K562 (cell line): ENCODE data around the gene XRCC5. TPM values are rescaled to one million over a fixed set of nuclear protein-coding genes. Genes with fewer than 3 reads are reported as not detected.

ENCODE experiments used
- ATAC-seq: fragments of 200-7000 bp; cut with Tn5 transposase; 3 replicates; pipeline ENCODE4 v1.9.1; 2020; ENCODE audit warnings: moderate library complexity
- BruUV-seq: library from RNA; stranded (reverse); fragments of 400-500 nt; replicated peaks from 2 replicates; lab custom pipeline; 2021; lab: Mats Ljungman, UMichigan
- CTCF ChIA-PET: fragments of 300-600 bp; formaldehyde crosslinking; extraction: SDS; loops from one replicate; lab custom pipeline; 2021; ENCODE audit warnings: low intra/inter-chr PET ratio; lab: Yijun Ruan, JAX
- POLR2A ChIA-PET: fragments of 300-600, 350-650 bp; sonication (Branson Sonifier 250); formaldehyde crosslinking; extraction: SDS; loops from one replicate; lab custom pipeline; 2021; ENCODE audit warnings: antibody characterized with exemption, inconsistent platforms; lab: Yijun Ruan, JAX
- DNase-seq, 4 experiments: peaks; one replicate each; pipeline versions ENCODE4 v3.0.0 to v3.0.0-alpha.2; 2011 to 2018; ENCODE audit warnings: low spot score in 3 of 4, mixed read lengths in 3 of 4; ENCODE audit errors: extremely low read depth in 1 of 4
- FAIRE-seq: peaks from 2 replicates; lab custom pipeline; 2011; peaks lifted over from hg19 to GRCh38; lab: Jason Lieb, UNC
- H2AFZ ChIP-seq: 2 replicates; pipeline ENCODE4 v1.6.0; 2011; ENCODE audit warnings: low read depth, low read length, control low read depth, inconsistent platforms
- H3K27ac ChIP-seq: fragments of 200-600 bp; 3 replicates; pipeline ENCODE4 v1.8.0; 2011; ENCODE audit warnings: low read depth, mild to moderate bottlenecking, control low read depth, inconsistent platforms, low read length, moderate library complexity, mixed read lengths; ENCODE audit errors: extremely low read depth
- H3K27me3 ChIP-seq, 2 experiments: fragments of 300-600 bp in 1 of 2; 2 replicates in 1 of 2; 3 replicates in 1 of 2; pipeline versions ENCODE4 v1.6.0 to v1.8.0; 2011; ENCODE audit warnings: inconsistent platforms in 2 of 2, low read length in 2 of 2, mild to moderate bottlenecking in 1 of 2, mixed read lengths in 1 of 2, moderate library complexity in 1 of 2; ENCODE audit not compliant: control insufficient read depth in 2 of 2, insufficient read depth in 2 of 2
- H3K36me3 ChIP-seq: fragments of 300-600 bp; 3 replicates; pipeline ENCODE4 v1.8.0; 2011; ENCODE audit warnings: mild to moderate bottlenecking, low read length, inconsistent platforms; ENCODE audit not compliant: control insufficient read depth, insufficient read depth
- H3K4me1 ChIP-seq, 2 experiments: fragments of 200-600 bp in 1 of 2; replicated peaks in 1 of 2; 2 replicates in 1 of 2; 3 replicates in 1 of 2; pipeline versions ENCODE4 v1.5.1 to v1.8.0; 2011; ENCODE audit warnings: inconsistent platforms in 2 of 2, low read length in 2 of 2, mild to moderate bottlenecking in 1 of 2, mixed read lengths in 1 of 2, moderate library complexity in 1 of 2; ENCODE audit not compliant: control insufficient read depth in 2 of 2, insufficient read depth in 2 of 2
- H3K4me2 ChIP-seq: 2 replicates; pipeline ENCODE4 v1.6.1; 2011; ENCODE audit warnings: low read length, control low read depth, inconsistent platforms, mixed read lengths; ENCODE audit not compliant: insufficient read depth
- H3K4me3 ChIP-seq: fragments of 200-600 bp; sonication (generic), shearing (Covaris generic); 2 replicates; pipeline ENCODE4 v1.5.1; 2016; ENCODE audit warnings: control low read depth, inconsistent platforms
- H3K79me2 ChIP-seq: fragments of 200-600 bp; 3 replicates; pipeline ENCODE4 v1.8.0; 2011; ENCODE audit warnings: low read length, inconsistent platforms; ENCODE audit not compliant: control insufficient read depth, insufficient read depth
- H3K9ac ChIP-seq, 2 experiments: 2 replicates each; pipeline versions ENCODE4 v1.6.0 to v1.6.1; 2011; ENCODE audit warnings: low read depth in 2 of 2, low read length in 2 of 2, control low read depth in 1 of 2, inconsistent platforms in 1 of 2, mild to moderate bottlenecking in 1 of 2, mixed read lengths in 1 of 2; ENCODE audit not compliant: insufficient read depth in 1 of 2
- H3K9me1 ChIP-seq: one replicate; pipeline ENCODE4 v1.6.0; 2011; ENCODE audit warnings: inconsistent platforms, mild to moderate bottlenecking, low read length, moderate library complexity; ENCODE audit not compliant: control insufficient read depth, insufficient read depth
- H3K9me3 ChIP-seq: replicated peaks from 2 replicates; pipeline ENCODE4 v1.5.1; 2011; ENCODE audit warnings: low read depth, low read length, inconsistent platforms; ENCODE audit not compliant: control insufficient read depth, insufficient read depth
- H4K20me1 ChIP-seq: replicated peaks from 2 replicates; pipeline ENCODE4 v1.6.1; 2011; ENCODE audit warnings: low read length, inconsistent platforms, mixed read lengths; ENCODE audit not compliant: control insufficient read depth, insufficient read depth
- ARID3A ChIP-seq: IDR thresholded peaks from 2 replicates; pipeline ENCODE4 v1.6.1; 2012; ENCODE audit warnings: low read depth, low read length, improper control_type of control experiment, borderline replicate concordance
- CTCF ChIP-seq, 3 experiments: IDR thresholded peaks in 2 of 3; conservative IDR thresholded peaks in 1 of 3; 2 replicates each; pipeline ENCODE4 v1.5.1; 2011 to 2012; ENCODE audit warnings: low read length in 3 of 3, mild to moderate bottlenecking in 3 of 3, control low read depth in 2 of 3, improper control_type of control experiment in 1 of 3, inconsistent platforms in 1 of 3, low read depth in 1 of 3, mixed read lengths in 1 of 3, moderate library complexity in 1 of 3; ENCODE audit not compliant: insufficient read depth in 2 of 3
- FOXK2 ChIP-seq, 2 experiments: fragments of 450-650 bp; IDR thresholded peaks in 1 of 2; conservative IDR thresholded peaks in 1 of 2; 2 replicates each; pipeline ENCODE4 v1.6.1; 2016; ENCODE audit warnings: low read depth in 2 of 2, mild to moderate bottlenecking in 1 of 2
- RAD21 ChIP-seq, 2 experiments: fragments of 250-450 bp in 1 of 2; fragments of 450-650 bp in 1 of 2; sonication (Bioruptor Pico) in 1 of 2; formaldehyde crosslinking in 1 of 2; IDR thresholded peaks in 1 of 2; conservative IDR thresholded peaks in 1 of 2; 2 replicates each; pipeline versions ENCODE4 v1.4.0 to v1.8.0; 2020 to 2022; ENCODE audit warnings: mild to moderate bottlenecking in 2 of 2, moderate library complexity in 1 of 2
- STAT5B ChIP-seq: fragments of 250-450 bp; sonication (Bioruptor Pico); IDR thresholded peaks from 2 replicates; pipeline ENCODE4 v1.8.0; 2021; ENCODE audit warnings: mild to moderate bottlenecking, inconsistent platforms
- ZBTB5 ChIP-seq: fragments of 450-650 bp; IDR thresholded peaks from 2 replicates; pipeline ENCODE4 v1.6.1; 2017; ENCODE audit warnings: antibody characterized with exemption
- WGBS: fragments of 100-300 bp; shearing (Covaris generic); methylation state at CpG from one replicate; pipeline ENCODE4 v1.1.6; 2016; ENCODE audit warnings: low coverage, mixed read lengths; ENCODE audit not compliant: insufficient coverage; ENCODE audit errors: missing lambda C conversion rate; 5-methylcytosine and 5-hydroxymethylcytosine counted together
- in situ Hi-C: fragments of 300-500 bp; cut with MboI; formaldehyde crosslinking; loops from 4 replicates; pipeline ENCODE4 v1.15.0; 2018; ENCODE audit warnings: inconsistent platforms, mixed read lengths
- intact Hi-C: fragments of 100-400 bp; cut with micrococcal nuclease; formaldehyde crosslinking; loops from 2 replicates; pipeline ENCODE4 v1.14.2; 2022
- polyA plus RNA-seq, 8 experiments: library from polyadenylated mRNA; depleted of rRNA in 4 of 8; stranded (reverse) in 5 of 8; unstranded in 3 of 8; fragments of >200 nt; fragmentation: Nextera tagmentation in 2 of 8; fragmentation: Illumina TruSeq in 1 of 8; extraction: Ambion mirVana in 2 of 8; extraction: Trizol in 1 of 8; gene quantifications; 2 replicates each; pipeline versions ENCODE4 v1.2.1 to v1.2.3, GENCODE V29; 2011 to 2014; ENCODE audit warnings: inconsistent platforms in 1 of 8, missing spikeins in 1 of 8
- total RNA-seq, 7 experiments: library from RNA; depleted of rRNA in 6 of 7; stranded (reverse); fragments of >200 nt in 6 of 7; fragmentation: Illumina TruSeq in 2 of 7; extraction: Trizol in 2 of 7; gene quantifications; 2 replicates each; pipeline versions ENCODE4 v1.2.1 to v1.2.3, GENCODE V29; 2011 to 2021; ENCODE audit warnings: low replicate concordance in 1 of 7

Gene XRCC5
- total and polyA plus RNA-seq, 9 of the 15 experiments (the other 6 are each of a cell fraction or from before 2014, with no cell fraction given): 168 to 551 (median 297) TPM

GRCh38 chr2:216109962-216110614 lies 940 bp downstream of the XRCC5 start:
- peaks cover 5 to 17% of the 10 kb centered on the region in 2 experiments; a peak in 4 of 5 replicates for H3K4me1 ChIP-seq
- H4K20me1 ChIP-seq: peaks cover 5% of the 10 kb centered on the region; the same call in 1 of the 2 replicates
- no peaks in the 10 kb centered on the region for H3K27me3 ChIP-seq
- H3K9ac ChIP-seq: peak overlapping the region; percentile 32 to 93
- TF ChIP-seq STAT5B (CRISPR knock-in tag) (no peak), ARID3A (peak; percentile 85; the same call in 1 of the 2 replicates), RAD21 (CRISPR knock-in tag; conservative IDR thresholded peaks at IDR 0.05 in 1 of 2, IDR thresholded peaks at IDR 0.05 in 1 of 2) (peak in 1 of 2 experiments; percentile 21; a peak in 2 of 4 replicates), CTCF (IDR thresholded peaks at IDR 0.05 in 2 of 3, conservative IDR thresholded peaks at IDR 0.05 in 1 of 3; ENCODE audit: insufficient read depth in 2 of 3, low read depth in 1 of 3, low read length in 3 of 3) (peak; percentile 55 to 61 (median 57); a peak in 5 of 6 replicates), ZBTB5 (no peak), FOXK2 (conservative IDR thresholded peaks at IDR 0.05 in 1 of 2, IDR thresholded peaks at IDR 0.05 in 1 of 2; ENCODE audit: low read depth in 2 of 2) (0 out of 4 replicates have a peak, but pooled peaks of 1 of the 2 experiments have one; percentile 27)
- 3% methylated on average over 10 of the region's 10 CpGs for WGBS
- DNase-seq (peak in 1 of 4 experiments; percentile 6), ATAC-seq (0 out of 3 replicates have a peak, but pooled peaks have one; percentile 6), FAIRE-seq (no peak)
- H3K4me3 ChIP-seq: peak overlapping the region; percentile 71
- intact Hi-C loops: loop anchor here (5.0 to 10.0 kb wide), 3 partner anchors 38 to 155 kb away; no protein-coding TSS in a partner anchor
- peaks cover 46% of the 10 kb centered on the region for H3K79me2 ChIP-seq
- H2AFZ ChIP-seq: 0 out of 2 replicates have a peak overlapping the region, but pooled peaks have one; percentile 84
- no peaks in the 10 kb centered on the region for H3K9me1 ChIP-seq
- in situ Hi-C loops: no loop called here
- peak overlapping the region; percentile 84 for H3K4me2 ChIP-seq
- H3K36me3 ChIP-seq: peaks cover 43% of the 10 kb centered on the region
- BruUV-seq: TSS peak; percentile 62
- CTCF ChIA-PET: no interaction called here
- POLR2A ChIA-PET: interaction anchor here (0.6 to 1.1 kb wide), 2 partner anchors 9 to 253 kb away, joined by 3 to 4 read pairs; no protein-coding TSS in a partner anchor
- H3K9me3 ChIP-seq: no peaks in the 10 kb centered on the region
- peak overlapping the region; percentile 88 for H3K27ac ChIP-seq
